ENCODE data around the gene SNAP29.
"Not testable (repeated sequence)": the region's sequence is repeated elsewhere in the genome, so short reads cannot be mapped to it uniquely, and the experiment has no call there.

The SNAP29 gene

DNA sequence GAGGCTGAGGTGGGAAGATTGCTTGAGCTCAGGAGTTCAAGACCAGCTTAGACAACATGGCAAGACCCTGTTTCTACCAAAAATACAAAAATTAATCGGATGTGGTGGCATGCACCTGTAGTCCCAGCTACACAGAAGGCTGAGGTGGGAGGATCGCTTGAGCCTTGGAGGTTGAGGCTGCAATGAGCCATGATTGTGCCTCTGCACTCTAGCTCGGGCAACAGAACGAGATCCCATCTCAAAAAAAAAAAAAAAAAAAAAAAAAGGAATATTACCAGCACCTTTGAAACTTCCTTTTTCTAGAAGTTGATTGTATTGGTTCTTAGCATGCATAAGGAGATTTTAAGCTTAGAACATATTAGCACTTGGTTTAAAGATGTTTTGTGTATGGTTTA lies 69.8 kb downstream of the SNAP29 start:
- DNase-seq: no peak

- DNase-seq: no peak
Measured at GRCh38 chr22:20930004-20930403, 71.2 kb downstream of the SNAP29 start.

DNA sequence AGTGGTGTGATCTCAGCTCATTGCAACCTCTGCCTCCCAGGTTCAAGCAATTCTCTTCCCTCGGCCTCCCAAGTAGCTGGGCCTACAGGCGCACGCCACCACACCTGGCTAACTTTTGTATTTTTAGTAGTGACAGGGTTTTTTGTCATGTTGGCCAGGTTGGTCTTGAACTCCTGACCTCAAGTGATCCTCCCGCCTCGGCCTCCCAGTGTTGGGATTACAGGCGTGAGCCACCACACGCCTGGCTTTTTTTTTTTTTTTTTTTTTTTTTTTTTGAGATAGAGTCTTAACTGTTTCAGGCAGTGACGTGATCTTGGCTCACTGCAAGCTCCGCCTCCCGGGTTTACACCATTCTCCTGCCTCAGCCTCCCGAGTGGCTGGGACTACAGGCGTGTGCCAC lies 71.6 kb downstream of the SNAP29 start:
- not testable (repeated sequence) for DNase-seq

DNA sequence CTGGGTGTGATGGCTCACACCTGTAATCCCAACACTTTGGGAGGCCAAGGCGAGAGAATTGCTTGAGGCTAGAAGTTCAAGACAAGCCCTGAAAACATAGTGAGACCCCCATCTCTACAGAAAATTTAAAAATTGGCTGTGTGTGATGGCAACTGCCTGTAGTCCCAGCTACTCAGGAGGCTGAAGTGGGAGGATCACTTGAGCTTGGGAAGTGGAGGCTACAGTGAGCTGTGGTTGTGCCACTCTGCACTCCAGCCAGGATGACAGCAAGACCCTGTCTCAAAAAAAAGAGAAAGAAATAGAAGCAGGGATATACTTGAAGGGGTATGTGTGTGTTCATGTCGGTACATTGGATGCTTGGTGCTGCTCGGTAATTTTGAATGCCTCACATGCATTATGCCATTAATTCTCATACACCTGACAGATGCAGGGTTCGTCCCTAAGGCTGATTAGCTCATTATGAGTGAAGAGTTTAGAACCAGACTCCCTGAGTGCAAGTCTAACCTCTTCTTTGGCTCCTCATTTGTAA lies 72.4 kb downstream of the SNAP29 start:
- no peak for DNase-seq

GRCh38 chr22:20933910-20934309 lies 75.1 kb downstream of the SNAP29 start:
- no peak for DNase-seq

GRCh38 chr22:20935049-20935448 lies 76.2 kb downstream of the SNAP29 start:
- not testable (repeated sequence) for DNase-seq

DNA sequence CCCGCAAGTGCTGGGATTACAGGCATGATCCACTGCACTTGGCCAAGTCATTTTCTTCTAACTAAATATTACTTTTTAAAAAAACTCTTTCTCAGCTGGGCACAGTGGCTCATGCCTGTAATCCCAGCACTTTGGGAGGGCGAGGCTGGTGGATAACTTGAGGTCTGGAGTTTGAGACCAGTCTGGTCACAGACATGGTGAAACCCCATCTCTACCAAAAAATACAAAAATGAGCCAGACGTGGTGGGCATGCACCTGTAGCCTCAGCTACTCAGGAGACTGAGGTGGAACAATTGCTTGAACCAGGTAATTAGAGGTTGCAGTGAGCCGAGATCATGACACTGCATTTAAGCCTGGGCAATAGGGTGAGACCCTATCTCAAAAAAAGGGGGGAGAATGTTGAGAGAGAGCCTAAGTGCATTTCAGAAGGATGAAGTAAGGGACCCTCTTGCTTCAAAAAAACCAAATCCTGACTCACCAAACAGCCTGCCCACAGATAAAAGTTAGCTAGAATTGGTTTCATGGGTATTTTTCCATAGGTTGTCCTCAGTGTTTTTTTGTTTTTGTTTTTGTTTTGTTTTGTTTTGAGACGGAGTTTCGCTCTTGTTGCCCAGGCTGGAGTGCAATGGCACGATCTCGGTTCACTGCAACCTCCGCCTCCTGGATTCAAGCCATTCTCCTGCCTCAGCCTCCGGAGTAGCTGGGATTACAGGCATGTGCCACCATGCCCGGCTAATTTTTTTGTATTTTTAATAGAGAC lies 77.2 kb downstream of the SNAP29 start:
- DNase-seq: not testable (repeated sequence)

DNA sequence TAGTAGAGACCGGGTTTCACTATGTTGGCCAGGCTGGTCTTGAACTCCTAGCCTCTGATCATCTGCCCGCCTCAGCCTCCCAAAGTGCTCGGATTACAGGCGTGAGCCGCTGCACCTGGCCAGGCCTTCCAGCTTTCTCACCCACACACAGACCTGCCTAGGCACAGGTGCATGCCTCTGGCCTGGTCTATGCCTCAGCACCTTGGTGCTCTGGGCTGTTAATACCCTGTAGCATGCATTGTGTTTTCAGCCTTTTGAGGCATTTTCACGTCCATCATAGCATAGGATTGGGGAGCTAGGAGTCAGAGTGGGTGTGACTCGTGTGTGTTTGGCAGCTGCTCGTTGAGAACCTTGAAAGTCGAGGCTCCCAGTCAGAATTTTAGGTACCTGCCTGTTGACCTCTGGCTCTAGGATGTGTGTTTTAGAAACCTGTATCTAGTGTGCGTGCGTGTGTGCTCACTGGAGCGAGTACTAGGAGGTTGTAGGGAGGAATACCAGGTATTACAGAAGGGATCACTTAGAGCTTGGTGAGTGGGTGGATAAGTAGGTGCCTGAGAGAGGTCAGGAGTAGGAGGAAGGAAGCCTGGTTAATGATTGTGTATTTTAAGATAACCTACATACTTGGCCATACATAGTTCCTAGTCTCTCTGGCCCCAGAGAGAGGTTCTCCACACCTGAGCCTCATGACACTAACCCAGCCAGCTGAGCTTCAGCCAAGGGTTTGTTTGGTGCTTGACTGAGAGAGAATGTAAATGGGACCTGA lies 78.4 kb downstream of the SNAP29 start:
- DNase-seq: no peak

GRCh38 chr22:20937794-20938671 lies 79.2 kb downstream of the SNAP29 start:
- no peak for DNase-seq

DNA sequence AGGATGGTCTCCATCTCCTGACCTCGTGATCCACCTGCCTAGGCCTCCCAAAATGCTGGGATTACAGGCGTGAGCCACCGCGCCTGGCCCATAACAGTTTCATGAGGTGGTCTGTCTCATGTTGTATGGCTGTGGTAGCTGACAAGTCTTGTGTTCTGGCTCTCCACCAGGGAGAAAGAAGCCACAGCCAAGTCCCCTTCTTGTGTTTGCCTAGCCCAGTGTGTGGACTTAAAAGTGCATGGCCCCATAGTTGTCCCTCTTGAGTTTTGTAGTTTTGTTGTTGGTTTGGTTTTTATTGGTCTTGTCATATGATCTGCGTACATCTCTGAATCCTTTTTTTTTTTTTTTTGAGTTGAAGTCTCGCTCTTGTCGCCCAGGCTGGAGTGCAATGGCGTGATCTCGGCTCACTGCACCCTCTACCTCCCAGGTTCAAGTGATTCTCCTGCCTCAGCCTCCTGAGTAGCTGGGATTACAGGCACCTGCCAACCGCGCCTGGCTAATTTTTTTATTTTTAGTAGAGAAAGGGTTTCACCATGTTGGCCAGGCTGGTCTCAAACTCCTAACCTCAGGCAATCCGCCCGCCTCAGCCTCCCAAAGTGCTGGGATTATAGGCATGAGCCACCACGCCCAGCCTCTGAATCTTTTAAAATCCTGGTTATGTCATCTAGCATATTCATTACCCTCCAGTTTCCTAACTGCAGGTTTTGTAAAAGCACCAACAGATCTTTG lies 80.8 kb downstream of the SNAP29 start:
- DNase-seq: not testable (repeated sequence)

- DNase-seq: peak in 2 of 58 donors; percentile 27 to 31
Measured at GRCh38 chr22:20940186-20940651, 81.4 kb downstream of the SNAP29 start.
